GM23338 (cell line): Measurements from ENCODE around the gene GPR176. TPM values are rescaled to one million over a fixed set of nuclear protein-coding genes. Genes with fewer than 3 reads are reported as not detected.
A peak's percentile ranks its signal among the peaks of the same experiment; 100 is the strongest.

Source experiments
- ATAC-seq: fragments of 200-7000 bp; cut with Tn5 transposase; 3 replicates; pipeline ENCODE4 v1.9.1; 2020
- DNase-seq: peaks from one replicate; pipeline ENCODE4 v3.0.0-alpha.2; 2015; ENCODE audit warnings: low spot score
- H2AFZ ChIP-seq: fragments of 200-600 bp; sonication (generic); 2 replicates; pipeline ENCODE4 v1.8.0; 2016; ENCODE audit warnings: antibody characterized with exemption, mild to moderate bottlenecking, moderate library complexity
- H3F3A ChIP-seq: fragments of 200-600 bp; sonication (generic); replicated peaks from 2 replicates; pipeline ENCODE4 v1.8.0; 2017; ENCODE audit warnings: antibody characterized with exemption, mixed run types, low read depth
- H3K27ac ChIP-seq: fragments of 200-600 bp; sonication (generic); 2 replicates; pipeline ENCODE4 v1.6.1; 2016; ENCODE audit warnings: low read depth
- H3K27me3 ChIP-seq: fragments of 200-600 bp; sonication (generic); 2 replicates; pipeline ENCODE4 v1.8.0; 2016; ENCODE audit warnings: mild to moderate bottlenecking, mixed run types, moderate library complexity; ENCODE audit not compliant: insufficient read depth
- H3K36me3 ChIP-seq: fragments of 200-600 bp; sonication (generic); 2 replicates; pipeline ENCODE4 v1.8.0; 2016; ENCODE audit warnings: mild to moderate bottlenecking; ENCODE audit not compliant: insufficient read depth
- H3K4me1 ChIP-seq: fragments of 200-600 bp; sonication (generic); 2 replicates; pipeline ENCODE4 v1.8.0; 2016; ENCODE audit warnings: mild to moderate bottlenecking, moderate library complexity; ENCODE audit not compliant: insufficient read depth
- H3K4me2 ChIP-seq: fragments of 200-600 bp; sonication (generic); 2 replicates; pipeline ENCODE4 v1.7.1; 2017; ENCODE audit warnings: mixed run types
- H3K4me3 ChIP-seq: fragments of 200-600 bp; sonication (generic); 2 replicates; pipeline ENCODE4 v1.6.1; 2016; ENCODE audit warnings: mixed run types
- H3K79me2 ChIP-seq: fragments of 200-600 bp; sonication (generic); replicated peaks from 2 replicates; pipeline ENCODE4 v1.8.0; 2017; ENCODE audit warnings: mild to moderate bottlenecking; ENCODE audit not compliant: insufficient read depth
- H3K9me2 ChIP-seq: fragments of 200-600 bp; sonication (generic); 2 replicates; pipeline ENCODE4 v1.8.0; 2017; ENCODE audit not compliant: insufficient read depth
- H4K20me1 ChIP-seq: fragments of 200-600 bp; sonication (generic); replicated peaks from 2 replicates; pipeline ENCODE4 v1.8.0; 2017; ENCODE audit warnings: mild to moderate bottlenecking; ENCODE audit not compliant: insufficient read depth
- H3K27ac Mint-ChIP-seq: 2 replicates; pipeline ENCODE4 v1.8.0; 2020; ENCODE audit warnings: inconsistent platforms, mild to moderate bottlenecking, moderate library complexity, mixed read lengths
- H3K27me3 Mint-ChIP-seq: 3 replicates; pipeline ENCODE4 v1.8.0; 2022; ENCODE audit warnings: low read depth, mild to moderate bottlenecking, moderate library complexity, mixed read lengths, inconsistent platforms; ENCODE audit not compliant: insufficient read depth, poor library complexity
- H3K36me3 Mint-ChIP-seq: 3 replicates; pipeline ENCODE4 v1.8.0; 2021; ENCODE audit warnings: low read depth, mild to moderate bottlenecking, inconsistent platforms, moderate library complexity, mixed read lengths
- H3K4me1 Mint-ChIP-seq: 3 replicates; pipeline ENCODE4 v1.8.0; 2020; ENCODE audit warnings: mild to moderate bottlenecking, inconsistent platforms, mixed read lengths
- H3K4me3 Mint-ChIP-seq: 3 replicates; pipeline ENCODE4 v1.8.0; 2021; ENCODE audit warnings: moderate library complexity, mild to moderate bottlenecking, inconsistent platforms, mixed read lengths
- H3K9me3 Mint-ChIP-seq: 3 replicates; pipeline ENCODE4 v1.8.0; 2020; ENCODE audit warnings: moderate library complexity, mild to moderate bottlenecking, inconsistent platforms, mixed read lengths
- CTCF ChIP-seq, 2 experiments: fragments of 200-600 bp in 1 of 2; sonication (generic) in 1 of 2; conservative IDR thresholded peaks; 2 replicates each; pipeline versions ENCODE4 v1.5.1 to v1.6.1; 2016 to 2017; ENCODE audit warnings: antibody characterized with exemption in 2 of 2, low read depth in 2 of 2, mild to moderate bottlenecking in 2 of 2, moderate library complexity in 1 of 2
- long read RNA-seq: library from polyadenylated mRNA; unstranded; transcript quantifications from one replicate; pipeline ENCODE4 v2.0.0, GENCODE V29; 2020; ENCODE audit not compliant: unreplicated experiment
- polyA plus RNA-seq: library from polyadenylated mRNA; unstranded; fragments of >200 nt; fragmentation: Nextera tagmentation; extraction: Ambion mirVana; gene quantifications from 2 replicates; pipeline ENCODE4 v1.2.1, GENCODE V29; 2016
- total RNA-seq: library from RNA; depleted of rRNA; stranded (reverse); fragments of >200 nt; shearing (Covaris generic); gene quantifications from 2 replicates; pipeline ENCODE4 v1.2.3, GENCODE V29; 2014; rRNA removed
- TF ChIP-seq, protein P1 (sequence below): fragments of 250-450 bp; sonication (Bioruptor Pico); IDR thresholded peaks from 2 replicates; pipeline ENCODE4 v1.5.0; 2020; ENCODE audit warnings: mild to moderate bottlenecking, moderate library complexity

Gene GPR176
- 226 and 248 TPM in 2 replicates for total RNA-seq
- polyA plus RNA-seq: 60.0 and 62.9 TPM in 2 replicates
- long read RNA-seq, transcript GPR176-205 (3 exons, 2,816 nt): major isoform, 17 of 34 reads
- long read RNA-seq, partial matches to known transcripts: 0 of 34 reads
- long read RNA-seq, other reads (novel, unspliced or antisense): 17 of 34 reads

- H3K4me1 Mint-ChIP-seq: peaks cover 37% of the 10 kb centered on the region
- 0 out of 4 replicates have a peak, but pooled peaks of 1 of the 2 experiments have one; percentile 26 for TF ChIP-seq CTCF (conservative IDR thresholded peaks at IDR 0.05; ENCODE audit: low read depth in 2 of 2)
- TF ChIP-seq, protein P1, sequence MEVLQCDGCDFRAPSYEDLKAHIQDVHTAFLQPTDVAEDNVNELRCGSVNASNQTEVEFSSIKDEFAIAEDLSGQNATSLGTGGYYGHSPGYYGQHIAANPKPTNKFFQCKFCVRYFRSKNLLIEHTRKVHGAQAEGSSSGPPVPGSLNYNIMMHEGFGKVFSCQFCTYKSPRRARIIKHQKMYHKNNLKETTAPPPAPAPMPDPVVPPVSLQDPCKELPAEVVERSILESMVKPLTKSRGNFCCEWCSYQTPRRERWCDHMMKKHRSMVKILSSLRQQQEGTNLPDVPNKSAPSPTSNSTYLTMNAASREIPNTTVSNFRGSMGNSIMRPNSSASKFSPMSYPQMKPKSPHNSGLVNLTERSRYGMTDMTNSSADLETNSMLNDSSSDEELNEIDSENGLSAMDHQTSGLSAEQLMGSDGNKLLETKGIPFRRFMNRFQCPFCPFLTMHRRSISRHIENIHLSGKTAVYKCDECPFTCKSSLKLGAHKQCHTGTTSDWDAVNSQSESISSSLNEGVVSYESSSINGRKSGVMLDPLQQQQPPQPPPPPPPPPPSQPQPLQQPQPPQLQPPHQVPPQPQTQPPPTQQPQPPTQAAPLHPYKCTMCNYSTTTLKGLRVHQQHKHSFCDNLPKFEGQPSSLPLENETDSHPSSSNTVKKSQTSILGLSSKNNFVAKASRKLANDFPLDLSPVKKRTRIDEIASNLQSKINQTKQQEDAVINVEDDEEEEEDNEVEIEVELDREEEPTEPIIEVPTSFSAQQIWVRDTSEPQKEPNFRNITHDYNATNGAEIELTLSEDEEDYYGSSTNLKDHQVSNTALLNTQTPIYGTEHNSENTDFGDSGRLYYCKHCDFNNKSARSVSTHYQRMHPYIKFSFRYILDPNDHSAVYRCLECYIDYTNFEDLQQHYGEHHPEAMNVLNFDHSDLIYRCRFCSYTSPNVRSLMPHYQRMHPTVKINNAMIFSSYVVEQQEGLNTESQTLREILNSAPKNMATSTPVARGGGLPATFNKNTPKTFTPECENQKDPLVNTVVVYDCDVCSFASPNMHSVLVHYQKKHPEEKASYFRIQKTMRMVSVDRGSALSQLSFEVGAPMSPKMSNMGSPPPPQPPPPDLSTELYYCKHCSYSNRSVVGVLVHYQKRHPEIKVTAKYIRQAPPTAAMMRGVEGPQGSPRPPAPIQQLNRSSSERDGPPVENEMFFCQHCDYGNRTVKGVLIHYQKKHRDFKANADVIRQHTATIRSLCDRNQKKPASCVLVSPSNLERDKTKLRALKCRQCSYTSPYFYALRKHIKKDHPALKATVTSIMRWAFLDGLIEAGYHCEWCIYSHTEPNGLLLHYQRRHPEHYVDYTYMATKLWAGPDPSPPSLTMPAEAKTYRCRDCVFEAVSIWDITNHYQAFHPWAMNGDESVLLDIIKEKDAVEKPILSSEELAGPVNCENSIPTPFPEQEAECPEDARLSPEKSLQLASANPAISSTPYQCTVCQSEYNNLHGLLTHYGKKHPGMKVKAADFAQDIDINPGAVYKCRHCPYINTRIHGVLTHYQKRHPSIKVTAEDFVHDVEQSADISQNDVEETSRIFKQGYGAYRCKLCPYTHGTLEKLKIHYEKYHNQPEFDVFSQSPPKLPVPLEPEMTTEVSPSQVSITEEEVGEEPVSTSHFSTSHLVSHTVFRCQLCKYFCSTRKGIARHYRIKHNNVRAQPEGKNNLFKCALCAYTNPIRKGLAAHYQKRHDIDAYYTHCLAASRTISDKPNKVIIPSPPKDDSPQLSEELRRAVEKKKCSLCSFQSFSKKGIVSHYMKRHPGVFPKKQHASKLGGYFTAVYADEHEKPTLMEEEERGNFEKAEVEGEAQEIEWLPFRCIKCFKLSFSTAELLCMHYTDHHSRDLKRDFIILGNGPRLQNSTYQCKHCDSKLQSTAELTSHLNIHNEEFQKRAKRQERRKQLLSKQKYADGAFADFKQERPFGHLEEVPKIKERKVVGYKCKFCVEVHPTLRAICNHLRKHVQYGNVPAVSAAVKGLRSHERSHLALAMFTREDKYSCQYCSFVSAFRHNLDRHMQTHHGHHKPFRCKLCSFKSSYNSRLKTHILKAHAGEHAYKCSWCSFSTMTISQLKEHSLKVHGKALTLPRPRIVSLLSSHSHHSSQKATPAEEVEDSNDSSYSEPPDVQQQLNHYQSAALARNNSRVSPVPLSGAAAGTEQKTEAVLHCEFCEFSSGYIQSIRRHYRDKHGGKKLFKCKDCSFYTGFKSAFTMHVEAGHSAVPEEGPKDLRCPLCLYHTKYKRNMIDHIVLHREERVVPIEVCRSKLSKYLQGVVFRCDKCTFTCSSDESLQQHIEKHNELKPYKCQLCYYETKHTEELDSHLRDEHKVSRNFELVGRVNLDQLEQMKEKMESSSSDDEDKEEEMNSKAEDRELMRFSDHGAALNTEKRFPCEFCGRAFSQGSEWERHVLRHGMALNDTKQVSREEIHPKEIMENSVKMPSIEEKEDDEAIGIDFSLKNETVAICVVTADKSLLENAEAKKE (CRISPR knock-in tag): no peak
- H3K27me3 Mint-ChIP-seq: peaks cover 10% of the 10 kb centered on the region
- H4K20me1 ChIP-seq: peaks cover 10% of the 10 kb centered on the region; the same call in 1 of the 2 replicates
- peak within 1 kb of the TSS; percentile 75 for H3K4me2 ChIP-seq
- no peak within 1 kb of the TSS for H2AFZ ChIP-seq
- H3K9me3 Mint-ChIP-seq: peaks cover 4% of the 10 kb centered on the region
- H3K36me3 ChIP-seq: peaks cover 6% of the 10 kb centered on the region; the same call in 1 of the 2 replicates
- H3K4me3 ChIP-seq: peak within 1 kb of the TSS; percentile 71
- no peaks in the 10 kb centered on the region for H3K27me3 ChIP-seq
- H3K4me3 Mint-ChIP-seq: peak within 1 kb of the TSS; percentile 87
- H3F3A ChIP-seq: no peaks in the 10 kb centered on the region
- H3K9me2 ChIP-seq: no peaks in the 10 kb centered on the region
- H3K36me3 Mint-ChIP-seq: peaks cover 44% of the 10 kb centered on the region
- peak; percentile 69 for DNase-seq
- peaks cover 57% of the 10 kb centered on the region for H3K79me2 ChIP-seq
- peak within 1 kb of the TSS; percentile 70 for H3K27ac ChIP-seq
- peak; percentile 72 for ATAC-seq
- H3K27ac Mint-ChIP-seq: peak within 1 kb of the TSS; percentile 89
- H3K4me1 ChIP-seq: peaks cover 30% of the 10 kb centered on the region
Observed at GRCh38 chr15:39919748-39920509, at the start of gene GPR176. Gene GPR176, minus strand, starts transcription at chr15:39920266. Its CDS starts 240 bp downstream, at chr15:39920026.
